Measurements from ENCODE around the gene BLNK.
A peak's percentile ranks its signal among the peaks of the same experiment; 100 is the strongest.
"Not testable (repeated sequence)": the region's sequence is repeated elsewhere in the genome, so short reads cannot be mapped to it uniquely, and the experiment has no call there.

Gene BLNK

GRCh38 chr10:96271016-96271815 is at the start of gene BLNK:
TSS of gene BLNK (minus strand) at chr10:96271569. CDS start at chr10:96271398, 171 bp downstream.
- no peak for DNase-seq (ENCODE audit: low spot score)

GRCh38 chr10:96319754-96320474 is 48.5 kb upstream of the BLNK start:
- no peak for DNase-seq (ENCODE audit: low spot score)

GRCh38 chr10:96317067-96317833 is 45.9 kb upstream of the BLNK start:
- DNase-seq (ENCODE audit: low spot score): no peak

- no peak for DNase-seq (ENCODE audit: low spot score)
Observed at GRCh38 chr10:96313344-96313743, 42.0 kb upstream of the BLNK start.

GRCh38 chr10:96311180-96311715 is 39.9 kb upstream of the BLNK start:
- no peak for DNase-seq (ENCODE audit: low spot score)

GRCh38 chr10:96310321-96310669 is 38.9 kb upstream of the BLNK start:
- no peak for DNase-seq (ENCODE audit: low spot score)

GRCh38 chr10:96309628-96310320 is 38.4 kb upstream of the BLNK start:
- no peak for DNase-seq (ENCODE audit: low spot score)

- not testable (repeated sequence) for DNase-seq (ENCODE audit: low spot score)
Observed at GRCh38 chr10:96308854-96309253, 37.5 kb upstream of the BLNK start.

GRCh38 chr10:96306516-96306915 is 35.1 kb upstream of the BLNK start:
- no peak for DNase-seq (ENCODE audit: low spot score)

- no peak for DNase-seq (ENCODE audit: low spot score)
Observed at GRCh38 chr10:96305019-96305418, 33.6 kb upstream of the BLNK start.

GRCh38 chr10:96304230-96304629 is 32.9 kb upstream of the BLNK start, which contains the start of gene DNTT:
TSS of gene DNTT (plus strand) at chr10:96304434. CDS start at chr10:96304498, 64 bp downstream.
- DNase-seq (ENCODE audit: low spot score): no peak

GRCh38 chr10:96301616-96302015 is 30.2 kb upstream of the BLNK start:
- DNase-seq (ENCODE audit: low spot score): no peak

GRCh38 chr10:96299383-96299782 is 28.0 kb upstream of the BLNK start:
- no peak for DNase-seq (ENCODE audit: low spot score)

GRCh38 chr10:96298362-96298761 is 27.0 kb upstream of the BLNK start:
- DNase-seq (ENCODE audit: low spot score): no peak

GRCh38 chr10:96297486-96297885 is 26.1 kb upstream of the BLNK start:
- no peak for DNase-seq (ENCODE audit: low spot score)

- no peak for DNase-seq (ENCODE audit: low spot score)
Observed at GRCh38 chr10:96295475-96295874, 24.1 kb upstream of the BLNK start.

GRCh38 chr10:96292971-96293920 is 21.9 kb upstream of the BLNK start:
- DNase-seq (ENCODE audit: low spot score): peak; percentile 22

- DNase-seq (ENCODE audit: low spot score): no peak
Observed at GRCh38 chr10:96290368-96291133, 19.2 kb upstream of the BLNK start.

GRCh38 chr10:96289218-96289910 is 18.0 kb upstream of the BLNK start:
- DNase-seq (ENCODE audit: low spot score): no peak
